Measurements from ENCODE around the gene IGSF3.

Gene IGSF3

DNA sequence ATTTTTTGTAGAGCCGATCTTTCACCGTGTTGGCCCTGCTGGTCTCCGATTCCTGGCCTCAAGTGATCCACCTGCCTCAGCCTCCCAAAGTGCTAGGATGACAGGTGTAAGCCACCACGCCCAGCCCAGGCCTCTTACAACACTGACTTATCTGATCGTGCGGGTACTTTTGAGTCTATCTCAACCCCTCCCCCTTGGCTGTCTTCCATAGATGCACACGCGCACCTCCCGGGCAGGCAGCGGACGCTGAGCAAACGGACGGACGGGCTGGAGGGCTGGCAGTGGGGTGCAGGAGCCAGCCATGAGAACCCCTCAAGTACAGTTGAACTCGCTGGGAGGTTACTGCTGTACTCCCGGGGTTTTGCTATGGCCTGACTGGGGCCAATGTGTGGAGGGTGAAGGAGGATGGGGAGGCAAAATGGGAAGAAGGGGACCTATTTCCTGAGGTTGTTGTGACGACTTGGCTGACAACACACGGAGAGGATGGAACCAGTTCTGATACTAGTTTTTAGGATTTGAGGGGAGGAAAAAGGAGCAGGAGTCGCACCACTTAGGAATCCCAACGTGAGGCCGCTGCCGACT lies 97.7 kb downstream of the IGSF3 start:
- Histone ChIP-seq H3K27me3 (ENCODE audit: insufficient read depth, poor library complexity, severe bottlenecking) (no peaks in the 10 kb centered on the region), H3K4me3 (replicated peaks; ENCODE audit: insufficient read depth, low read length) (peak overlapping the region; percentile 80), H3K27ac (replicated peaks) (no peak overlapping the region)
- DNase-seq (ENCODE audit: low read depth in 1 of 2, low spot score in 1 of 2) = no peak
- TF ChIP-seq, protein P1, sequence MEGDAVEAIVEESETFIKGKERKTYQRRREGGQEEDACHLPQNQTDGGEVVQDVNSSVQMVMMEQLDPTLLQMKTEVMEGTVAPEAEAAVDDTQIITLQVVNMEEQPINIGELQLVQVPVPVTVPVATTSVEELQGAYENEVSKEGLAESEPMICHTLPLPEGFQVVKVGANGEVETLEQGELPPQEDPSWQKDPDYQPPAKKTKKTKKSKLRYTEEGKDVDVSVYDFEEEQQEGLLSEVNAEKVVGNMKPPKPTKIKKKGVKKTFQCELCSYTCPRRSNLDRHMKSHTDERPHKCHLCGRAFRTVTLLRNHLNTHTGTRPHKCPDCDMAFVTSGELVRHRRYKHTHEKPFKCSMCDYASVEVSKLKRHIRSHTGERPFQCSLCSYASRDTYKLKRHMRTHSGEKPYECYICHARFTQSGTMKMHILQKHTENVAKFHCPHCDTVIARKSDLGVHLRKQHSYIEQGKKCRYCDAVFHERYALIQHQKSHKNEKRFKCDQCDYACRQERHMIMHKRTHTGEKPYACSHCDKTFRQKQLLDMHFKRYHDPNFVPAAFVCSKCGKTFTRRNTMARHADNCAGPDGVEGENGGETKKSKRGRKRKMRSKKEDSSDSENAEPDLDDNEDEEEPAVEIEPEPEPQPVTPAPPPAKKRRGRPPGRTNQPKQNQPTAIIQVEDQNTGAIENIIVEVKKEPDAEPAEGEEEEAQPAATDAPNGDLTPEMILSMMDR (IDR thresholded peaks at IDR 0.05; ENCODE audit: insufficient read depth, low read length) = no peak
- no peak for TF ChIP-seq POLR2AphosphoS5 (IDR thresholded peaks at IDR 0.05; ENCODE audit: low read depth)
- TF ChIP-seq, protein P2, sequence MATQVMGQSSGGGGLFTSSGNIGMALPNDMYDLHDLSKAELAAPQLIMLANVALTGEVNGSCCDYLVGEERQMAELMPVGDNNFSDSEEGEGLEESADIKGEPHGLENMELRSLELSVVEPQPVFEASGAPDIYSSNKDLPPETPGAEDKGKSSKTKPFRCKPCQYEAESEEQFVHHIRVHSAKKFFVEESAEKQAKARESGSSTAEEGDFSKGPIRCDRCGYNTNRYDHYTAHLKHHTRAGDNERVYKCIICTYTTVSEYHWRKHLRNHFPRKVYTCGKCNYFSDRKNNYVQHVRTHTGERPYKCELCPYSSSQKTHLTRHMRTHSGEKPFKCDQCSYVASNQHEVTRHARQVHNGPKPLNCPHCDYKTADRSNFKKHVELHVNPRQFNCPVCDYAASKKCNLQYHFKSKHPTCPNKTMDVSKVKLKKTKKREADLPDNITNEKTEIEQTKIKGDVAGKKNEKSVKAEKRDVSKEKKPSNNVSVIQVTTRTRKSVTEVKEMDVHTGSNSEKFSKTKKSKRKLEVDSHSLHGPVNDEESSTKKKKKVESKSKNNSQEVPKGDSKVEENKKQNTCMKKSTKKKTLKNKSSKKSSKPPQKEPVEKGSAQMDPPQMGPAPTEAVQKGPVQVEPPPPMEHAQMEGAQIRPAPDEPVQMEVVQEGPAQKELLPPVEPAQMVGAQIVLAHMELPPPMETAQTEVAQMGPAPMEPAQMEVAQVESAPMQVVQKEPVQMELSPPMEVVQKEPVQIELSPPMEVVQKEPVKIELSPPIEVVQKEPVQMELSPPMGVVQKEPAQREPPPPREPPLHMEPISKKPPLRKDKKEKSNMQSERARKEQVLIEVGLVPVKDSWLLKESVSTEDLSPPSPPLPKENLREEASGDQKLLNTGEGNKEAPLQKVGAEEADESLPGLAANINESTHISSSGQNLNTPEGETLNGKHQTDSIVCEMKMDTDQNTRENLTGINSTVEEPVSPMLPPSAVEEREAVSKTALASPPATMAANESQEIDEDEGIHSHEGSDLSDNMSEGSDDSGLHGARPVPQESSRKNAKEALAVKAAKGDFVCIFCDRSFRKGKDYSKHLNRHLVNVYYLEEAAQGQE (IDR thresholded peaks at IDR 0.05; ENCODE audit: insufficient replicate concordance, low read depth) = no peak
- no peak for TF ChIP-seq GABPA (IDR thresholded peaks at IDR 0.05; ENCODE audit: low read depth)
- TF ChIP-seq SPI1 (IDR thresholded peaks at IDR 0.05; ENCODE audit: borderline replicate concordance, low read depth) = no peak

DNA sequence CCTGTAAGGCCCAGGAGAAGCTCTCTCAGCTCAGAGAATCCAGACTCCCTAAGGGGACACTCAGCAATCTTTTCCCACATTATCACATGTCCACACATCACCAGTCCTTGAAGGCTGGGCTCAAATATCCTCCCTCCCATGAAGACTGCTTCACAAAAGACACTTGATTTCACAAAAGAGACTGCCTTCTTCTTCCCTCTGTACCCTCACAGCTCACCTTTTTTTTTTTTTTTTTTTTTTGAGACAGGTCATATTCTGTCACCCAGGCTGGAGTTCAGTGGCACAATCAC lies 98.2 kb downstream of the IGSF3 start:
- no peak overlapping the region for H3K27ac ChIP-seq (replicated peaks)
- TF ChIP-seq GABPA (IDR thresholded peaks at IDR 0.05; ENCODE audit: low read depth) (no peak), SPI1 (IDR thresholded peaks at IDR 0.05; ENCODE audit: borderline replicate concordance, low read depth) (no peak), POLR2AphosphoS5 (IDR thresholded peaks at IDR 0.05; ENCODE audit: low read depth) (no peak)
- TF ChIP-seq, protein P2 (IDR thresholded peaks at IDR 0.05; ENCODE audit: insufficient replicate concordance, low read depth) = no peak
- TF ChIP-seq, protein P1 (IDR thresholded peaks at IDR 0.05; ENCODE audit: insufficient read depth, low read length) = no peak
- H3K27me3 ChIP-seq (ENCODE audit: insufficient read depth, poor library complexity, severe bottlenecking) = no peaks in the 10 kb centered on the region
- no peak for DNase-seq (ENCODE audit: low read depth in 1 of 2, low spot score in 1 of 2)
- no peak overlapping the region for H3K4me3 ChIP-seq (replicated peaks; ENCODE audit: insufficient read depth, low read length)

DNA sequence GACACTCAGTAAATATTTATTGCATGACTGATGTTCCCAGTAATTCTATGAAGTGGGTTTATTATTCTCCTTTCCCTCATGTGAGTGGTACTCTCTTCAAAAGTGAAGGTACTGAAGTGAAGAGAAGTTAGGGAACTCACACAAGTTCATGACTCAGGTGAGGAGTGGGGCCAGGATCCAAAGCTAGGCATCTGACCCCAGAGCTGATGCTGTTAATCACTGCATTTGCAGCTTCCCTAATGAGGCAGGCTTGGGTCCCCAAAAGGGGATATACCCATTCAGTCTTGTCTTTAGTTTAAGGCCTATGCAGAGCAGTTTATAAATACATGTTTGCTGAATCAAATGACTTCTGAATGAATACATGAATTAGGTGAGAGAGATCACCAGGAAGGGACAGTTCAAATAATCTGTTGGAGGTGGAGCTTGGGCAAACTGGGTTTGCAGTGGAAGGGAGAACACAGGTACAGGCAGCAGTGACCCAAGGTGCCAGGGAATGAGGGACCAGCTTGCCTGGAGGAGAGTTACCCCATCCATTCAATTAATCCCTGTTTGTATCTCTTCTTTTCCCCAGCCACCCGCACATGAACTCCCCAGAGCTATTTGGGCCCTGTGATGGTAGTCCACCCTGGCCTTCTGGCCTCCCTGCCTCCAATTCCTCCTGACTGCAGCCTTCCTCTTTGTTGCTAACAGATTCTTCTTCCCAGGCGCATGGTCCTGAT lies 98.7 kb downstream of the IGSF3 start:
- no peaks in the 10 kb centered on the region for H3K27me3 ChIP-seq (ENCODE audit: insufficient read depth, poor library complexity, severe bottlenecking)
- TF ChIP-seq, protein P1 (IDR thresholded peaks at IDR 0.05; ENCODE audit: insufficient read depth, low read length) = no peak
- TF ChIP-seq POLR2AphosphoS5 (IDR thresholded peaks at IDR 0.05; ENCODE audit: low read depth) (no peak), SPI1 (IDR thresholded peaks at IDR 0.05; ENCODE audit: borderline replicate concordance, low read depth) (no peak), GABPA (IDR thresholded peaks at IDR 0.05; ENCODE audit: low read depth) (no peak)
- TF ChIP-seq, protein P2 (IDR thresholded peaks at IDR 0.05; ENCODE audit: insufficient replicate concordance, low read depth) = no peak
- DNase-seq (ENCODE audit: low read depth in 1 of 2, low spot score in 1 of 2) = no peak
- H3K4me3 ChIP-seq (replicated peaks; ENCODE audit: insufficient read depth, low read length) = no peak overlapping the region
- H3K27ac ChIP-seq (replicated peaks) = no peak overlapping the region
